ENCODE results near the gene BEAN1.
"Not testable (repeated sequence)": the region's sequence is repeated elsewhere in the genome, so short reads cannot be mapped to it uniquely, and the experiment has no call there.

DNA sequence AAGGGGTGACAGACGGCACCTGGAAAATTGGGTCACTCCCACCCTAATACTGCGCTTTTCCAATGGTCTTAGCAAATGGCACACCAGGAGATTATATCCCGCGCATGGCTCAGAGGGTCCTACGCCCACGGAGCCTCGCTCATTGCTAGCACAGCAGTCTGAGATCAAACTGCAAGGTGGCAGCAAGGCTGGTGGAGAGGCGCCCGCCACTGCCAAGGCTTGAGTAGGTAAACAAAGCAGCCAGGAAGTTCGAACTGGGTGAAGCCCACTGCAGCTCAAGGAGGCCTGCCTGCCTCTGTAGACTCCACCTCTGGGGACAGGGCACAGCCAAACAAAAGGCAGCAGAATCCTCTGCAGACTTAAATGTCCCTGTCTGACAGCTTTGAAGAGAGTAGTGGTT is 69.1 kb downstream of the BEAN1 start:
- TF ChIP-seq, protein P1, sequence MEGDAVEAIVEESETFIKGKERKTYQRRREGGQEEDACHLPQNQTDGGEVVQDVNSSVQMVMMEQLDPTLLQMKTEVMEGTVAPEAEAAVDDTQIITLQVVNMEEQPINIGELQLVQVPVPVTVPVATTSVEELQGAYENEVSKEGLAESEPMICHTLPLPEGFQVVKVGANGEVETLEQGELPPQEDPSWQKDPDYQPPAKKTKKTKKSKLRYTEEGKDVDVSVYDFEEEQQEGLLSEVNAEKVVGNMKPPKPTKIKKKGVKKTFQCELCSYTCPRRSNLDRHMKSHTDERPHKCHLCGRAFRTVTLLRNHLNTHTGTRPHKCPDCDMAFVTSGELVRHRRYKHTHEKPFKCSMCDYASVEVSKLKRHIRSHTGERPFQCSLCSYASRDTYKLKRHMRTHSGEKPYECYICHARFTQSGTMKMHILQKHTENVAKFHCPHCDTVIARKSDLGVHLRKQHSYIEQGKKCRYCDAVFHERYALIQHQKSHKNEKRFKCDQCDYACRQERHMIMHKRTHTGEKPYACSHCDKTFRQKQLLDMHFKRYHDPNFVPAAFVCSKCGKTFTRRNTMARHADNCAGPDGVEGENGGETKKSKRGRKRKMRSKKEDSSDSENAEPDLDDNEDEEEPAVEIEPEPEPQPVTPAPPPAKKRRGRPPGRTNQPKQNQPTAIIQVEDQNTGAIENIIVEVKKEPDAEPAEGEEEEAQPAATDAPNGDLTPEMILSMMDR (IDR thresholded peaks at IDR 0.05) = not testable (repeated sequence)
- TF ChIP-seq POLR2A (IDR thresholded peaks at IDR 0.05) = not testable (repeated sequence)

Data from Peyer's patch (tissue), 4 donors.